GM15510 (cell line): ENCODE results near the gene CXXC1.

Experiments
- POLR2A ChIP-seq: IDR thresholded peaks from 3 replicates; pipeline ENCODE4 v1.6.1; 2011; ENCODE audit warnings: borderline replicate concordance; ENCODE audit not compliant: insufficient read length; ENCODE audit errors: extremely low read depth

Gene CXXC1

GRCh38 chr18:50282521-50283335 lies 4.8 kb downstream of the CXXC1 start:
- TF ChIP-seq POLR2A: no peak

DNA sequence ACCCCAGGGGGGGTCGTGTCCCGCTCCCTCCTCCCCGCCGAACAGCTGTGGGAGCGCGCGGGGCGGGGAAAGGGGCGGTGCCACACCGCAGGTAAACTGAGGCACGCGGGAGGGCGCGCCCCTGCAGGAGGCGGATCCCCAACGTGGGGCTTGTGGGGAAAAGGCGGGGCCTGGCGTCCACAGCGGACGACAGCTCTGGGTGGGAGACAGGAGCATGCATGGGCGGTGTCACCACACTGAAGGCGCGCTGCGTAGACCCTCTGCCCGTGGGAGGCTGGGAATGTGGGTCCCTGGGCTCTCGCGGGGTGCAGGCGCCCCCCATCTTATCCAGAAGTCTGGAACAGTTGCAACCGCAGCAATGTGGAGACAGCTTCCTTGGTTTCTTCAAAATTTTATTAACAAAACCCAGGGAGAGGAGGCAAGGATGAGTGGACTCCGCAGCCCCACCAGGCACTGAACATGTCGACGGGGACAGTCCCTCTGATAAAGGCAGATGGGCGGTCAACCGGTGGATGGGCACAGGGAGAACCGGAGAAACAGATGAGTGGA lies 5.4 kb downstream of the CXXC1 start:
- no peak for TF ChIP-seq POLR2A

- peak; percentile 87 for TF ChIP-seq POLR2A
Observed at GRCh38 chr18:50281295-50281971, 6.1 kb downstream of the CXXC1 start, which contains the start of gene MBD1. Gene MBD1, minus strand, starts transcription at chr18:50281523. Its CDS starts 1,531 bp downstream, at chr18:50279992.

- TF ChIP-seq POLR2A: no peak
Observed at GRCh38 chr18:50280707-50281294, 6.7 kb downstream of the CXXC1 start.

DNA sequence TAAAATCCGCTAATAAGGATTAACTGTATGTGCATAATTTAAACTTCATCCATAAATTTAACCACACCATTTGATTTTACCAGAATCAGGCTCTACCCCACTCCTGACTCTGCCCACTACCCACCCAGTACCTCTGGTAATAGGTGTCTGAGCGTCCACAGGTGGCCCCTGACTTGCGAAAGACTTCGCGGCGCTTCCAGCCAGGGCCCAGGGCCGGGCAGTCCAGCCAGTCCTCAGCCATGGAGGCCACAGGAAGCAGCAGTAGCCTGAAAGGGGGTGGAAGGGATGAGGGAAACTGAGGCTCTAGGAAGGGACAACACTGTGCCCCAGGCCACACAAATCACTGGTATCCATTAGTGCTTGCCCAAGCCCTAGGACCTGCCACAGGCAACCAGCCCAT lies 7.7 kb downstream of the CXXC1 start:
- no peak for TF ChIP-seq POLR2A

DNA sequence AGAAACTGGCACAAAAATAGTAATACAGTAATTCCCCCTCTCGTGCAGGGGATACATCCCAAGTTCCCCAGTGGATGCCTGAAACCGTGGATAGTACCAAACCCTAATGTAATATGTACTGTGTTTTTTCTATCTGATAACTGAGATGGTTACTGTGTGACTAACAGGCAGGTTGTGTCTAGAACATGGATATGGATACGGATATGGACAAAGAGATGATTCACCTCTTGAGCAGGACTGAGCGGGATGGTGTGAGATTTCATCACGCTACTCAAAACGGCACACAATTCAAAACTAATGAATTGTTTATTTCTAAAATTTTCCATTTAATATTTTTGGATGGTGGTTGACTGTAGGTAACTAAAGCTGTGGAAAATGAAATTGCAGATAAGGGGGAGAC lies 9.6 kb downstream of the CXXC1 start:
- no peak for TF ChIP-seq POLR2A

DNA sequence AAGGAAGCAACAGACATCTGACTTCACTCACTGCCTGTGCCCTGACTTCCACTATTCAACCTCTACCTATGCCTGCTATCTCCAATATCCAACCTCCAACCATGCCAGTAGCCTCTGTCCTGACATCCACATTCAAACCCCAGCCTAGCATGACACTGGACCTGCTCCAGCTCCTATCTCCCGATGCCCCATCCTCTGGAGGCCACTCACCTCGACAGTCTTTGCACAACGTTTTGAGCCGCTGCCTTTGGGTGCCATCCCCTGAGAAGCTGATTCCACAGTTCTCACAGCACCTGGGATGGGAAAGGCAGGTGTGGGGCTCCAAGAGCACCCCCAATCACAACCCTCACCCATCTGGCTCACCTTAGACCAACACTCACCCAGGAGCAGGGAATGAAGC lies 11.0 kb downstream of the CXXC1 start:
- TF ChIP-seq POLR2A: no peak

DNA sequence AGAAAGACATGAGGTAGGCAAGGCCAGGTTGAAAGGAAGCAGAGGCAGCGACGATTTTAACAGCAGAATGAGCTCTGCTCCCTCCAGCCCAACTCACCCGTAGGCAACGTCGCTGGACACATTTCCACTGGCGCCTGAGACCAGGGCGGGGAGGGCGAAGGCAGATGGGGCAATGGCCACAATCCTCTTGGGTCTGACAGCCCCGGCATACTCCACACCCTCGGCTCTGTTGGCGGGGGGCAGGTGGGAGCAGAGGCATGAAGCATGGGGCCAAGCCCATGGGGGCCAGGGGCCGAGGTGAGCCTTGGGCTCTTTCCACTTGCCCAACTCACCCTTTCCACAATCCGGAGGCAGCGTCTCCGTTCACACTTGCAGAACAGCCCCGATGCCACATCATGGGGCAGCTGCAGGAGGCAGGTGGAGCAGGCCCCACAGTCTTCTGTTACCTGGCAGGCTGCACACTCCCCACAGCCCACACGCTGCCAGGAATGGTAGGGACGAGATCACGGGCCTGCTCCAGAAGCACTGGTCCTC lies 11.9 kb downstream of the CXXC1 start:
- TF ChIP-seq POLR2A: no peak

DNA sequence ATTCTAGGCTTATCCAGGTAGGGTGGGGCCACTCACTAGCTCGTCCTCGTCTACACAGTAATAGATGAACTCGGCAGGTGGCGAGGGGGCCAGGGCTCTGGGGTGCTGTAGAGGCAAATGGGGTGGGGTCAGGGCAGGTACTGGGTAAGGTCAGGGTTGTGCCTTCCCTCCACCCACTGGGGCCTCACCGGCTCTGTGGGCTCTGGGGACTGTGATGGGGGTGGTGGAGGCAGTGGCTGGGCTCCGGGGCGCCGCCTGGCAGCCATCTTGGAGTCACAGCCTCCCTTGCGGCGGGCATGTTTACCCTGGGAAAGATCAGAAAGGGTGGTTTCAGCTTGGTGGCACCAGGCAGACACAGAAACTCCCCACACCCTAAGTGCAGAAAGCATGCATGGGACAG lies 12.6 kb downstream of the CXXC1 start:
- no peak for TF ChIP-seq POLR2A

DNA sequence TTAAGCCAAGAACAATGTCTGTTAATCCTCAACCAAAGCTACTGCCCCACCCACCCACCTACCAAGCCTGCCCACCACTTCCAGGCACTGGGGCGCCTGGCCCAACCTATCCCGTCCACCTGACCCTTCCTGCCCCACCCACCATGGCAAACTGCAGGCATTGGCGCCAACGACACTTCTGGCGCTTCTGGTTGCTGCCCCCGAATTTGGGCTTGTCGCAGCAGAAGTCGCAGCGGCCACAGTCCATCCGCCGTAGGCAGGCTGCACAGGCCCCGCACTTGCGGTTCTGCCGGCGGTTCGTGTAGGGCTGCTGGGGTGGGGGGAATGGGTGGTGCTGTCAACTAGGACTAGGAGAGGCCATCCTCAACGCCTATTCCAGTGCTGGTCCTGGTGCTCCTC lies 13.4 kb downstream of the CXXC1 start:
- no peak for TF ChIP-seq POLR2A

GRCh38 chr18:50273203-50274043 lies 14.1 kb downstream of the CXXC1 start:
- no peak for TF ChIP-seq POLR2A

- TF ChIP-seq POLR2A: no peak
Observed at GRCh38 chr18:50272568-50272967, 14.9 kb downstream of the CXXC1 start.

DNA sequence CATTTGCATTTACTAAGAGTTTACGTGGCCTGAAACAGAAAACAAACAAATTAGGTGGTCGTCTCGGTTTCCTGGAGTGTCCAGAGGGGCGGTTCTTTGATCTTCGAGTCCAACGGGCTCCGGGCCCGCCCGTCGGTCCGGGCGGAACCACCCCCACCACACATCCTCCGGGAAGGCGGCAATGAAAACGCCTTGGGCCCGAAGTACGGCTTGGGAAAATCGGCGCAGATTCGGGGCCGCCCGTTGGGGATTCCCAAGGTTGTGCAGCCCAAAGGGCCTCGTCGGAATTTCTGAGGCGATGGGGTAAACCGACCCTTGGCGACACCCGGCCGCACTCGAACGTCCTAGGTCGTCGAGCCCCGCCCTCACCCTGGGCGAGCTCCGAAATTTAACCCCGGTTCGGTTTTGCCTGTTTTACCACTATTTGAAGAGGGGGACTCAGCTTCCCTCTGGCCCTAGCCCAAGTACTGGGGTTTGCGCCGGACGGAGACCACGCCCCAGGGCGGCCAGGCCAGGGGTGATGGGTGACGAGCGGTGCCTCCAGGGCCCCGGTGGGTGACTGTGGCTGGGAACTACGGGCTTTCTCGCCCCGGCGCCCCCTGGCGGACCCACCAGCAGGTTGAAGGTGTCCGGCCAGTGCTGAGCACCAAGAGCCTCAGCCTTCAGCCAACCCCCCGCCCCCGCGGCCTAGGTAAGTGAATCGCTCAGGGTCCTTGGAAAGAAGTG lies 19.3 kb downstream of the CXXC1 start:
- peak; percentile 51 for TF ChIP-seq POLR2A
